Pulmonary artery endothelial cell (primary cell): ENCODE data around the gene AIP. TPM values are rescaled to one million over a fixed set of nuclear protein-coding genes. Genes with fewer than 3 reads are reported as not detected.

Source experiments
- DNase-seq: peaks from one replicate; pipeline ENCODE4 v3.0.0-alpha.2; 2011; ENCODE audit warnings: low read depth, low spot score
- total RNA-seq: library from RNA; depleted of rRNA; stranded (reverse); fragments of >200 nt; gene quantifications from 2 replicates; pipeline ENCODE4 v1.2.3, GENCODE V29; 2014

AIP gene
- total RNA-seq, 1 donor from 2014 or later, result 77.2 TPM

DNA sequence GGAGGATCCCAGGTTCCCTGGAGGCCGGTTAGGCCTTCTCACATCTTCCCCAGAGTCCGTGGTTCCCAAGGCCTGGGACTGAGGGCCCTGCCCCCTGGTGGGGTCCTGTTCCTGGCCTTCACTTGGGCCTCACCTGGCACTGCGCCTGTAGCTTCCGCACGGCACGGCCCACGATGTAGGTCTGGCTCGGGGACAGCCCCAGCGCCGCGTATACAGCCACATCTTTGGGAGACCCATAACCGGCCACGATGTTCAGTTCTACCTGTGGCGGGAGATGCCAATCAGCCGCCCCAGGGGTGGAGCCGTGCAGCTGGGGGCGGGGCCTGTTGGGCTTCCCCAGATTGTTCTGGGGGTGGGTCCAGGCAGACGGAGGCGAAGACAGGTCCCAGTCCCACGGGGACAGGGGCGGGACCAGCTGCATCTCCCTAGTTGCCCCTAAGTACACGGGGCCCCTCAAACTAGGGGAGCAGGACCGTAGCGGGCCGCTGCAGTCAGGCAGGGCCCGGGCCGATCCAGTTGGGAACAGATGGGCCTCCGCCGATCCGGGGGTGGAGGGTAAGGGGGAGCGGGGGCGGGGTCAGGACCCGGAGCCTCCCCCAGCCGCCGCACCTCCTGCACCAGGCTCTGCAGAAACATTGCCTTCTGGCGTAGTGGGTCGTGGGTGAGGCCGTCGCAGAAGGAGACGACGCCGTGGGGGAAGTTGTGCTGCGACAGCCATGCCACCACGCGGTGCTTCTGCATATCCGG lies 10.1 kb downstream of the AIP start:
- DNase-seq, result no peak

DNA sequence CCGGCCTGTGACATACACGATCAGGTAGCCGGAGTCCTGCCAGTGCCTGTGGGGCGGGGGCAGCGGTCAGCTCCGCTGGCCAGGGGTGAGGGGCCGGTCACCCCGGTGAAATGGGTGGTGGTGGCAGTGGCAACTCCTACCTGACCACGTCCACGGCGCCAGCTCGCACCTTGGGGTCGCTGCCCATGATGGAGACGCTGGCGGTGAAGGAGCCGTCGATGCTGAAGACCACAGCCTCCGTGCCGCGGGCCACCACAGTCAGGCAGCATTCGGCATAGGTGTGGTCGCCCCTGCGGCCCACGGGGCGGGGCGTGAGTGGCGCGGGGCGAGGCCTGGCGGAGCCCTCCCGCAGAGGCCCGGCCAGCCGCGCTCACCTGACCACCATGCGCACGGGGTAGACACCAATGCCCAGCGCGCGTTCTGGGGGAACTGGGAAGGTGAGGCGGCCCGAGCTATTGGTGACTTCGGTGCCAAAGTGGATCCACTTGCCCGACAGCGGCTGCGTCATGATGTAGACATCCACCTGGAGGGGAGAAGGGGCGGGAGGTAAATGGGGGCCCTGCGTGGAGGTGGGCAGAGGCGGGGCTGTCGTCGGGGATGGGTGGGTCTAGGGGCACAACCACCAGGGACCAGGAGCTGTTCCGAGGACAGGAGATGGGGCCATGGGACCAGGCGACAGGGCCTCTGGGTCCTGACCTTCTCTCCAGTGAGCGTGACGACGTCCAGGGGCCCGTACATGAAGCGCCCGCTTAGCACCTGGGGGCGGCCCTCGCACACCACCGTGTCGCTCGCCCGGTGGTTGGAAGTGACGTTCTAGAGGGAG lies 10.9 kb downstream of the AIP start:
- DNase-seq, result no peak

DNA sequence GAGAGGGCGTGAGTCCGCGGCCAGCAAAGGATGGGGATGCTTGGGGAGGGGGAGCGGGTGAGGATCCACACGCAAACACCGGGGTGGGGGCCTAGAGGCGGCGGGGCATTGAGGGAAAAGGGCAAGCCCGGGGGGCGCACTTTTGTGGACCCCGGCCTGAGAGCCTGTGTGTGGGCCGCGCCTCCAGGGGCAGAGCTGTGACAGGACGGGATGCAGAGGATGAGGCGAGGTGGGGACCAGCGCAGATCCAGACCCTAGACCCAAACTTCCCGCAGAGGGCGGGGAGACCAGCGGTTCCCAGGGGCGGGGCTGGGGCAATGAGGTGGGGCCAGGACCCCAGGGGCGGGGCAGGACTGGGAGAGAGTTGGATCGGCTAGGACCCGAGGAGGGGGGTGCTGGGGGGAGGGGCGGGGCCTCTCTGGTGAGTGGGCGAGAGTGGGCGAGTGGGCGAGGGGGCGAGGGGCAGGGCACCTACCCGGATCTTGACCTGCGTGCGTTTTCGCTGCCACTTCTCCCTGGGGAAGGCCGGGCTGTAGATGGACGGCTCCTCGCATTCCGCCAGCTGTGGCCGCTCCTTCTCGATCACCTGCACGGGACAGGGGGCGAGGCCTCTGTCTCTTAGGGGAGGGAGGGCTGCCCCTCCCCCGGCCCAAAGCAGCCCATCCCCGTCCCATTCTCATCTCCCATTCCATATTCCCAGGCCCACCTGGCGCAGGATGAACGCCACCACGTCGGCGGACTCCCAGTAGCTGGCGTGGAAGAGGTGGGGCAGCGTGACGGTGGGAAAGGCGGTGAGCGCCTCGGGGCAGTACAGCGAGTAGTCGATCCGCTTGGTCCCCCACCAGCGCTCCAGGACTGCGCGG lies 11.8 kb downstream of the AIP start:
- no peak for DNase-seq

DNA sequence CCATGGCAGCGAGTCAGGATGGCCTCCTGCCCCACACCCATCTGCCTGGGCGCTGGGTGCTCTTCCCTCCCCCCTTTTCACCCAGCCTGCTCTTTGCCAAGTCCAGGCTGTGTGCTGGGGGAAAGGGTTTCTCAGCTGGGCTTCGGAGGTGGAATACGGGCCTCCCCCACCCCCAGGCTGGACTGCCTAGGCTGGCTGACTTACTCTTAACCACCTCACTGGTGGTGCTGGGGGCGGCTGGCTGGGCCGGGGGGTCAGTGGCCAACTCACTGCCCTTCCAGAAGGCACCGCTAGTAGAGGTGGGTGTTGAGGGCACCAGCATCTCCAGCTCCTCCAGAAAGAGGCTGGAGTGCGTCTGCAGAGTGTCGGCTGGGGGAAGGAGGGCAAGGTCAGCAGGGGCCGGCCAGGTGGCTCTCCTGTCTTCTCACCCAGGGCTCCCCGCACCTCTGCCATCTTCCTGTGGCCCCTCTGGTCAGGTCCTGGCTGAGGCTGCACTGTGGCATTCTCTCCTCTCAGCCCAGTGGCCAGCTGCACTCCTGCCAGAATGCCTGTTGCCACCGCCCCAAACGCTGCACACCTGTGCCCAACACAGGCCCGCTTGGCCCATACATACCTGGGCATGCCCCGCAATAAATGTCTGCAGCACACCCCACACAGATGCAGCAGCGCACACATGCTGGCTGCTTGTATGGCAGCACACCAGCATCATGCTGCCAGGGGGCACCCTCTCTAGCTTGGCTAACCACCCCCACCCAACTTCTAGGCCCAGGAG lies 12.6 kb downstream of the AIP start:
- no peak for DNase-seq

DNA sequence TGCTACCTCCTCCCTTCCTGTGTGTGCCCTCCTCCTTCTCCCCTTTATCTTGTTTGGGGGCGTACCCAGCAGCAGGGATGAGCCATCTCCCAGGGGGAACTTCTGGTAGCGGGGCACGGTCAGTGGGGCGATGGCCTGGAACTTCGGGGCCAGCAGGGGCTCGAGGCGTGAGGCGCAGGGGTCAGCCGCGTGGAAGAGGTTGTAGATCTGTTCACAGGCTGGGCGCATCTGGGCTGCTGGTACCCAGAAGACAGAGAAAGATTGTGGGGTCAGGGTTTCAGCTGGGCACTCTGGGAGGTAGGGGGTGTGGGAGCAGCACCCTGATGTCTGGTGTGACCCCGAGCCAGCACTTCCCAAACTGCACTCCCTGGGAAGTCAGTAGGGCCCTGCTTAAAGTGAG lies 13.3 kb downstream of the AIP start:
- no peak for DNase-seq

DNA sequence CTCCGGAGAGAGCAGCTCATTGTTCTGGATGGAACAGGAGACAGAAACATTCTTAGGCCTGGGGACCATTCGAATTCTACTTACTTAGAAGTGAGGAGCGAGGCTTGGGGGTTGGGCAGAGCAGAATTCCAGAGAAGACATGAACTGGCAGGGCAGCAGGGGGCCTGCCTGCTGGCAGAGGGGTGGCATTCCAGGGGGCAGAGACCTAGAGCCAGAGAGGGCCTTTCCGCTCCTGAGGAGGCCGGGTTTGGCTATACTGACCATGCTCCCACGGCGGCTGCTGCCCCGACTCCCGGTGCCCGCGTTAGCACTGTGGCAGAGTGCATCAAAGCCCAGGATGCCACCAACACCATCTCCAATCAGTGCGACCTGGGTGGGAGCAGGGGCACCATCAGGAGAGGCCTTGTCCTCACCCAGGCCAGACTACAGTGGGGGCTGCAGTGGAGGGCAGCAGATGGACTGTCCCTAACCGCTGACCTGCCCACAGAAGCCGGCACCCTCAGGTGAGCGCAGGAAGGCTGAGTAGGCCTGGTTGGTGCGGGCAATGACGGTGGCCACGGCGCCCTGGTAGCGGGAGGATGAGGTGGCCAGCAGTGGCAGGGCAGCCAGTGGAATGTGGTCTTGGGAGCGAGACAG lies 14.9 kb downstream of the AIP start:
- no peak for DNase-seq

DNA sequence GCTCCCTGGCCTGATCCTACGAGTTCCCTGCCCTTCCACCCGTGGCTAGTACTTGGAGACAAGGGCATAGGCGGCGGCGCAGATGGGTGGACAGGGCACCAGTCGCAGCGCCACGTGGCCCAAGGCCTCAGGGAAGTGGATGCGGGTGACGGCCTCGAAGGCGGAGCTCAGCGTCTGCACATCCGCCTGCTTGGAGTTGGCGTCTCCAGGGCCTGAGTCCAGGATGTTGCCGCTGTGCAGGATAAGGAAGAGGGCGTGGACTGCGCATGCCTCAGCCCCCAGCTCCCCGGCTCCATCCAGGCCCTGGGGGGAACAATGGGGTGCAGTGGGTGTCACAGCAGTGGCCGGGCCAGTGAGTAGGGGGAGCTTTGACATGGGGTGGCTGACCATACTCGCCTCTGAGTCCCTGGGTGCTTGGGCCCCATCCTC lies 15.7 kb downstream of the AIP start:
- DNase-seq, result no peak

DNA sequence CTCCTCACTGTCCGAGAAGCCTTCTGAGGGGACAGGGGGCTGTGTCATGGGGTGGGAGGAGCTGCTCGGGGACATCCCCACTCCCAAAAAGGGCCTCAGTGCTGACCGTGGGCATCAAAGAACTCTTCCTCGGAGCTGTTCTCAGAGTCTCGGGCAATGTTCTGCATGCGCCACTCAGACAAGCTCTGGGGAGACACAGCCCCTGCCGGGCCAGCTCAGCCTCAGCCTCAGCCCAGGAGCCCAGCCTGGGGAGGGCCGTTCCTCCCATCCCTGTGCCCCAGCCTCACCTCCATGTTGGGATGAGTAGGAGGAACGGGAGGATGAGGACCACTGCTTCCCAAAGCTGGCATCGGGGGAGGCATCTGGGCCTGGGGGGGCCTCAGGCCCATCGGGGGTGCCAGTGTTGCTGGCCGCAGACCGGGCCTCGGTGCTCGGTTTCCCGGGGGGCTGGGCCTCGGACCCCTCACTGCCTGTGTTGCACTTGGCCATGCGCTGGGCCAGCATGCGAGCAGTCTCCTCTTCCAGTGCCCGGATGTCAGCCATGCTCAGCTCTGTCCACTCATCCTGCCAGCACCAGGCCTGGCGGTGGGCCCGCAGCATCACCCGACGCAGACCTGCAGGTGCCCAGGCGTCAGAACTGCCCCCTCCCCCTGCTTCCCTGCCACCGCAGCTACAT lies 17.1 kb downstream of the AIP start:
- DNase-seq, result no peak

DNA sequence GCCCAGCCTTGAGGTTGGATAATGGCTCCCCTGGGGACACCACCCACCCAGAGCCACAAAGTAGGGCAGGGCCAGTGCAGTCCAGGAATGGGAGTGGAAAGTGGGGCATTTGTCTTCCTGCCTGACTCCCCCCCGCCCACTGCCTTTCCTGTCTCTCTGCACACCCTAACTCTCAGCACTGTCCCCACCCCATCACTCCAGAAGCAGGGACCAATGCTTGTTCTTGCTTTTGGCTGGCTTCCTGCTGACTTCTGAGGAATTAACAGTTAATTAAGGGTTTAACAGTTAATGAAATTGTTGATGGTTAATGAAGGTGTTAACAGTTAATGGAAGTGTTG lies 17.6 kb downstream of the AIP start:
- DNase-seq, result no peak

DNA sequence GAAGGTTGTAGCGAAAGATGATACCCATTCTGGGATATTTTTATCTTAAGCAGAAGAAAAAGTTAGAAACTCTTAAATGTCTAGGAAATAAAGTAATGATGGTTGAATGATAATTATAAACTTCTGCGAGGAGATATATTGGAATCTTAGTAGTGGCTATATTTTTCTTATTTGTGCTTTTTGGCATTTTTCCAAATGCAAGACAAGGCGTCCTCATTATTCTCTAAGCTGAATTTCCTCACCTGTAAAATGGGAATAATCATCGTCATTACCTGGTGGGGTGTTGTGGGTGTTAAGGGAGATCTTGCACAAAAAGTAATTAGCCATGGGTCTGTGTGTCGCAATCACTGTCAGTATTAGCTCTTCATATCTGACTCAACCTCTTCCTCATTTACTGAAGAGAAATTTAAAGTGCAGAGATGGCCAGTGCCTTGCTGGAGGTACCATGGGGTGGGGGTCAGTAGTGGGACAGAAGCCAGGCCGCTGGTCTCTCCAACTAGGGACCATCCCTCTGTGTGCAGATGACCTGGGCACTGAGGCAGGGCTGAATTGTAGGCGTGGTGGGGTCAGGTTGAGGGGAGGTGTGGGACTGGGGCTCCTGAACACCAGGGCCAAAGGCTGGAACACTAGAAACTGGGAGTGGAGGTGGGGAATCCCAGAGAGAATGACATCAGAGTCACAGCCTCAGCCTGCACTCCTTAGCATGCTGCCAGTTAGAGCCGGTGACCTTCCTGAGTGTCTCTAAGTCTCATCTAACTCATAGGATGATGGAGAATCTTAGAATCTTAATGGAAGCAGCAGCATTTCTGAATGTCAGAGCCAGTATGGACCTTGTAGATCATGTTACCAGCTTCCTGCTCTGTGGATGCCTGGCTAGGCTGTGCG lies 18.2 kb downstream of the AIP start:
- no peak for DNase-seq

DNA sequence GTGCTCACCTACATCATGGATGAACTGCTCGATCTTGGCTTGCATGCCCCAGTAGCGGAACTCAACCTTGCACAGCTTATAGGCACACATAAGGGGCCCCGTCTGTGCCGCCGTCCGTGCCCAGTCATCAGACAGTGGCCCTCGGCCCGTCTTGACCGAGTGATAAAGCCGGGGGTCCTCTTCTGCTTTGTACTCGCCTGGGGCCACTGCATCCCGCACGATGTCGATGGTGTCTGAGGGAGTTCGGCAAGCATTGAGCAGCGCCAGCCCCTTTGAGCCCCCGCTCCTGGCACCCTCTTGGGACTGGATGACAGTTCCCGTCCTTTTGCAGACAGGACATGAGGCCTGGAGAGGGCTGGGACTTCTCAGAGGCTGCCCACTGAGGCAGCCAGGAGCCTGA lies 19.0 kb downstream of the AIP start:
- no peak for DNase-seq

DNA sequence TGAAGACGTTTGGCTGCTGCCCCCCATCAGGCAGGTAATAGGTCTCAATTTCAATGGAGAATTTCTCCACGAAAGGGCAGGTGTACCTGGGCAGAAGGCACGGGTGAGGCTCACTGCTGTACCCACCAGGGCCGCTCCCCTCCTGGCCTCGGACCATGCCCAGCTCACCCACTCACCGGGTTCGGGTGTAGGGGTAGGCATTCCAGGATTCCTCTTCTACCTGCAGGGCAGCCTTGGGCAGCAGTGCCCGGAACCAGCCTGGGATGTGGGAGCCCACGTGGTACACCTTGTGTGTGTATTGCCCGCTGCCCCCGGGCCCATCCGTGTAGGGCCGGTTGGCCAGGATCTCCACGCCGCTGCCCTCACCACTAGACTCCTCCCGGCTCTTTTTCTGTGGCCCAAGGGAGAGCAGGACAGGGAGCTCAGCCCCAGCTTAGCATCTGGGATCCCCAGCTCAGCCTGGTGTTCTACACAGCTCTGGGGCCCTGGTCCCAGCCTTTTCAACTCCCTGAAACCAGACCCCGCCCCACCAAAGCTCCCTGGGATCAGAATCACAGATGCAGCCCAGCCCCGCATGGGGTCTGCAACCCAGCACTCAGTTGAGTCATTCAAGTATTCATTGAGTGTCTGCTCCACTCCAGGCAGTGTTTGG lies 19.6 kb downstream of the AIP start:
- no peak for DNase-seq

DNA sequence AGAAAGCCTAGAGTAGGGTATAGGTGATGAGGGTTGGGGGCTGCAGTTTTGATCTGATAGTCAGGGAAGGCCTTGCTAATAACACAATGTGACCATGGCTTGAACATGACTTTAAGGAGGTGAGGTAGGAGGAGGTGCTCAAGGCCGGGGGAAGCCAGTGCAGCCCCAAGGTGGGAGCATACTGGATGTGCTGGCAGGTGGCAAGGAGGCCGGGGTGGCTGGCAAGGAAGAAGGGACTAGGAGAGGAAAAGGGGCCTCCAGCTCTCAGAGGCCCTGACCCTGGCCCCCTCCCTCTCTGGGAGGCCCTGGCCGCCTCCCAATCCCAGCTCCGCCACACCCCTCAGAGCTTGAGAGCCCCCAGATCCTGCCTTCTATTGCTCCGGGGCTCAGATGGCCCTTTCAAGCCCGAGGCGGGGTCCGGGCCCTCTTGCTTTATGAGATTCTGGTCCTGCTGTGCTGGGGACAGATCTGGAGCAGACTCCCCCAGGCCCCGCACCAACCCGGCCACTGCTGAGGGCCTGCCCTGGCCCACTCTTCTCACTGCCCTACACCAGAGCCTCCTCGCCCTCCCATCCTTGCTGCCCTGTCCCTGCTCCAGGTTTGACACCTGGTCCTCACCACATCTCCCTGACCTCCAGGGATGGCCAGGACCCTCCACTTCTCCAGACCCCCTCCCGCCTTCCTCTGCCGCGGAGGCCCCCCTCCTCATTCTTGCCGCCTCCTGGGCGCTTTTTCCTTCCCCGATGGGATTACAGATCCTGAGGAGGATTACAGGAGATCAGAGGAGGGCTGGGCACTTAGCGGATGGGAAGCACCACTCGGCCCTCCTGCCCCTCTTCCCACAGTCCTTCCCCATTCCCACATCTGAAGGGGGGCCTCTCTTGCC lies 20.5 kb downstream of the AIP start:
- no peak for DNase-seq

DNA sequence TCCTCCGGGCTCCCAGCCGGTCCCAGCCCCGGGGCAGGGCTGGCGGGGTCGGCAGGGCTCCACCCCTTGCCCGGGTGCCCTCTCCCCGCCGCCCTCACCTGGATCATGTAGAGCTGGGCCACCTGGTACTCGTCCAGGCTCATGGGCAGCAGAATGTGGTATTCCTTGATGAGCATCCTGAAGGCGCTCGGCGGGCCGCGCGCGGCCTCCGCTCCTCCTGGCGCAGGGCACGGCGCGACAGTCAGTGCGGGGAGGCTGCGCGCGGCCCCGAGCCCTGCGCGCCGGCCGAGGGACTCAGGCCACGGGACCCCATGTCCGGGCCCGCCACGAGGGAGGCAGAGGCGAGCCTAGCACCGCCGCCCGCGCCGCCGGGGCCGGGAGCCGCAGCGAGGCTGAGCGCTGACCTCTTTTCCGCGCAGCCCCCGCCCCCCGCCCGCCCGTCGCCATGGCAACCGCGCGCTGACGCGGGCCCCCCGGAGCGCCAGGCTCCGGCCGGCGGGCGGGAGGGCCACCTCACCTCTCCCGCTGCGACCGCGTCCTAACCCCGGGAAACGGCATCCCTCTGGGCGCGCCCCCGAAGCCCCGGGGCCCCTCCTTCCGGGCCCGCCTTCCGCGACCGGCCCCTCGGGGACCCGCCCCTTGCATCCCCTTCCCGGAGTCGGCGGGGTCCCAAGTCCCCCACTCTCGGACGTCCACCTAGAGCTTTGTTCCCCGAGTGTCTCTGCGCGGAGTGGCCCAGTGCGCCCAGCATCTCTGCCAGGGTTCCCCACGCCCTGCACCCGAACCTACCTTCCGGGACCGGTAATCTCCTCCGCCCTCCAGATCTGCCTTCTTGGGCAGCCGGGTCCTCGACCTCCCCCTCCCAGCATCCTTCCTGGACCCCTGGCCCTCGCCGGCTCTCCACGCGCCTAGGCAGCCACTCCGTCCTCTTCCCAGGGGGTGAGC lies 21.5 kb downstream of the AIP start:
- no peak for DNase-seq

DNA sequence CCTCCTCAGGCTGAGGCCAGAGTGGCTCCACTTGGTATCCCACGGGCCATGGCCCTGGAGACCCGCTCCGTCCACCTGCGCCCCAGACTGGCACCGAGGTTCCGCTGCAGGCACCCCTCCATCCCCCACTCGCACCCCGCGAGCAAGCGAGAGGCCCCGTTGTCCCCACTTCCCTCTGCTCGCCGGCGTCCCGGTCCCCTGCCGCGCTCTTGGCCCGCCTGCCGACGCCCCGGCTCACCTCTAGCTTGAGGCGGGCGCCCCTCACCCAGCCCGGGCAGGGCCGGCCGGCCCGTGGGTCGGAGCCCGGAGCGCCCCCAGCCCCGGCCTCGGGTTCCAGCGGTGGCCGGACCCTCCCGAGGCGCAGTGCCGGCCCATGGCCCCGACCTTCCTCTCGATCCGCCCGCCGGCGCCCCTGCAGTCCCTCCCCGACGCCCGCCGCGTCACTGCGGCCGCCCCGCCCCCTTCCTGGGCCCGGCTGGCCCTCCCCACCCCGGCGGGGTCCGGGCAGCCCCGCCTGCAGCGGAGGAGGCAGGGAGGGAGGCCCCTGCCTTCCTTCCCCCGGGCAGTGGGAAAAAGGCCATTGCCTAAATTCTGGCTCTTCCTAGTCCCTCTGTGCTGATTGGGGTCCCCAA lies 22.2 kb downstream of the AIP start, which contains the start of gene PITPNM1:
Gene PITPNM1, minus strand, starts transcription at position 414 of the 632 bp plus-strand sequence. CDS start 1,183 bp downstream, outside the sequence.
- no peak for DNase-seq
